Astrocyte (in vitro differentiated cells and primary cell): ENCODE data around the gene FUT8. TPM values are rescaled to one million over a fixed set of nuclear protein-coding genes. Genes with fewer than 3 reads are reported as not detected.

Experiments
- DNase-seq: peaks from one replicate; pipeline ENCODE4 v3.0.0-alpha.2; 2010; ENCODE audit warnings: low read depth
- FAIRE-seq: peaks from 2 replicates; lab custom pipeline; 2011; peaks lifted over from hg19 to GRCh38; lab: Jason Lieb, UNC
- H2AFZ ChIP-seq: 2 replicates; pipeline ENCODE4 v1.6.0; 2012; ENCODE audit warnings: low read depth, low read length, inconsistent platforms
- H3K27ac ChIP-seq: 2 replicates; pipeline ENCODE4 v1.5.1; 2011; ENCODE audit warnings: low read depth, low read length, inconsistent platforms
- H3K27me3 ChIP-seq: 2 replicates; pipeline ENCODE4 v1.6.0; 2011; ENCODE audit warnings: low read length, inconsistent platforms; ENCODE audit not compliant: insufficient read depth
- H3K36me3 ChIP-seq: 2 replicates; pipeline ENCODE4 v1.5.1; 2011; ENCODE audit warnings: low read length, inconsistent platforms; ENCODE audit not compliant: insufficient read depth
- H3K4me1 ChIP-seq: 2 replicates; pipeline ENCODE4 v1.5.1; 2011; ENCODE audit warnings: low read length, inconsistent platforms; ENCODE audit not compliant: insufficient read depth
- H3K4me2 ChIP-seq: 2 replicates; pipeline ENCODE4 v1.6.0; 2012; ENCODE audit warnings: low read length, inconsistent platforms
- H3K4me3 ChIP-seq: 2 replicates; pipeline ENCODE4 v1.5.1; 2011; ENCODE audit warnings: low read depth, mild to moderate bottlenecking, low read length, inconsistent platforms; ENCODE audit not compliant: insufficient read depth
- H3K79me2 ChIP-seq: 2 replicates; pipeline ENCODE4 v1.6.0; 2012; ENCODE audit warnings: mild to moderate bottlenecking, low read length, inconsistent platforms; ENCODE audit not compliant: insufficient read depth
- H3K9ac ChIP-seq: 2 replicates; pipeline ENCODE4 v1.6.0; 2012; ENCODE audit warnings: mild to moderate bottlenecking, low read length, inconsistent platforms
- H3K9me3 ChIP-seq: 2 replicates; pipeline ENCODE4 v1.5.1; 2012; ENCODE audit warnings: low read depth, mild to moderate bottlenecking, low read length, inconsistent platforms; ENCODE audit not compliant: insufficient read depth
- H4K20me1 ChIP-seq: 2 replicates; pipeline ENCODE4 v1.6.0; 2012; ENCODE audit warnings: low read length, inconsistent platforms; ENCODE audit not compliant: insufficient read depth
- H3K27ac Mint-ChIP-seq: one replicate; pipeline ENCODE4 v1.8.0; 2021; ENCODE audit warnings: mild to moderate bottlenecking, mixed read lengths; ENCODE audit not compliant: unreplicated experiment
- H3K27me3 Mint-ChIP-seq: one replicate; pipeline ENCODE4 v1.8.0; 2021; ENCODE audit warnings: low read depth, mixed read lengths; ENCODE audit not compliant: unreplicated experiment
- H3K36me3 Mint-ChIP-seq: one replicate; pipeline ENCODE4 v1.8.0; 2021; ENCODE audit warnings: low read depth, mixed read lengths; ENCODE audit not compliant: unreplicated experiment
- H3K4me1 Mint-ChIP-seq: one replicate; pipeline ENCODE4 v1.8.0; 2021; ENCODE audit warnings: low read depth, mixed read lengths; ENCODE audit not compliant: unreplicated experiment
- H3K4me3 Mint-ChIP-seq: one replicate; pipeline ENCODE4 v1.8.0; 2021; ENCODE audit warnings: mild to moderate bottlenecking, moderate library complexity, mixed read lengths; ENCODE audit not compliant: unreplicated experiment
- H3K9me3 Mint-ChIP-seq: one replicate; pipeline ENCODE4 v1.8.0; 2021; ENCODE audit warnings: mild to moderate bottlenecking, mixed read lengths; ENCODE audit not compliant: unreplicated experiment
- EZH2 ChIP-seq: IDR thresholded peaks from 2 replicates; pipeline ENCODE4 v1.6.1; 2012; ENCODE audit warnings: mild to moderate bottlenecking, low read length, inconsistent platforms; ENCODE audit not compliant: insufficient read depth
- total RNA-seq: library from RNA; stranded (reverse); gene quantifications from 2 replicates; pipeline ENCODE4 v1.2.1, GENCODE V29; 2021
- TF ChIP-seq, protein P1 (sequence below): IDR thresholded peaks from 2 replicates; pipeline ENCODE4 v1.5.1; 2011; ENCODE audit warnings: low read depth, mild to moderate bottlenecking, inconsistent platforms, low read length, moderate library complexity; ENCODE audit not compliant: insufficient read depth

Gene FUT8
- total RNA-seq, 1 donor from 2014 or later = 52.7 TPM

DNA sequence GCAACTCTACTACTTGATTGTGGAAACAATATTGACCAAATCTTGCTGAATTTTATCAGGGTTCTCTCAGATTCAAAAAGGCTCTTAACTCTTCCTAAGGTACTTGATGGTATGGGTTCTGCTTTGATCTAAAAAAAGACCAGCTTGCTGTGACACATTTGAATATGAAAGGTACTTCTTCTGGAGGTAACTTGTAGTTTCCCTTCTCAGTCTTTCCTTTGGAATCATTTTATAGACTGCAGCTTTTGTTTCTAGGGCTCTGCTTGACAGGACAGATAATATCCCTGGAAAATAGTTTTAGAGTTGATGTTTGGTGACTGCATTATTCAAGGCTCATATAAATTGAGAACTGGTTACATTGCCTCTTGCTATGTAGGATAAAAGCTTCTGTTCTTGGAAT is 251.9 kb downstream of the FUT8 start:
- TF ChIP-seq EZH2 = no peak
- TF ChIP-seq, protein P1, sequence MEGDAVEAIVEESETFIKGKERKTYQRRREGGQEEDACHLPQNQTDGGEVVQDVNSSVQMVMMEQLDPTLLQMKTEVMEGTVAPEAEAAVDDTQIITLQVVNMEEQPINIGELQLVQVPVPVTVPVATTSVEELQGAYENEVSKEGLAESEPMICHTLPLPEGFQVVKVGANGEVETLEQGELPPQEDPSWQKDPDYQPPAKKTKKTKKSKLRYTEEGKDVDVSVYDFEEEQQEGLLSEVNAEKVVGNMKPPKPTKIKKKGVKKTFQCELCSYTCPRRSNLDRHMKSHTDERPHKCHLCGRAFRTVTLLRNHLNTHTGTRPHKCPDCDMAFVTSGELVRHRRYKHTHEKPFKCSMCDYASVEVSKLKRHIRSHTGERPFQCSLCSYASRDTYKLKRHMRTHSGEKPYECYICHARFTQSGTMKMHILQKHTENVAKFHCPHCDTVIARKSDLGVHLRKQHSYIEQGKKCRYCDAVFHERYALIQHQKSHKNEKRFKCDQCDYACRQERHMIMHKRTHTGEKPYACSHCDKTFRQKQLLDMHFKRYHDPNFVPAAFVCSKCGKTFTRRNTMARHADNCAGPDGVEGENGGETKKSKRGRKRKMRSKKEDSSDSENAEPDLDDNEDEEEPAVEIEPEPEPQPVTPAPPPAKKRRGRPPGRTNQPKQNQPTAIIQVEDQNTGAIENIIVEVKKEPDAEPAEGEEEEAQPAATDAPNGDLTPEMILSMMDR = no peak
- no peaks in the 10 kb centered on the region for H3K27me3 Mint-ChIP-seq
- Histone ChIP-seq H3K4me2 (no peak overlapping the region), H3K79me2 (no peaks in the 10 kb centered on the region), H3K4me3 (no peak overlapping the region), H3K27me3 (no peaks in the 10 kb centered on the region), H3K27ac (no peak overlapping the region), H3K9me3 (no peaks in the 10 kb centered on the region), H2AFZ (no peak overlapping the region), H3K9ac (no peak overlapping the region), H4K20me1 (no peaks in the 10 kb centered on the region), H3K36me3 (no peaks in the 10 kb centered on the region), H3K4me1 (no peaks in the 10 kb centered on the region)
- DNase-seq = no peak
- no peaks in the 10 kb centered on the region for H3K9me3 Mint-ChIP-seq
- no peak overlapping the region for H3K27ac Mint-ChIP-seq
- no peak for FAIRE-seq
- H3K4me3 Mint-ChIP-seq = no peak overlapping the region
- no peaks in the 10 kb centered on the region for H3K4me1 Mint-ChIP-seq
- H3K36me3 Mint-ChIP-seq = peaks cover 1% of the 10 kb centered on the region

DNA sequence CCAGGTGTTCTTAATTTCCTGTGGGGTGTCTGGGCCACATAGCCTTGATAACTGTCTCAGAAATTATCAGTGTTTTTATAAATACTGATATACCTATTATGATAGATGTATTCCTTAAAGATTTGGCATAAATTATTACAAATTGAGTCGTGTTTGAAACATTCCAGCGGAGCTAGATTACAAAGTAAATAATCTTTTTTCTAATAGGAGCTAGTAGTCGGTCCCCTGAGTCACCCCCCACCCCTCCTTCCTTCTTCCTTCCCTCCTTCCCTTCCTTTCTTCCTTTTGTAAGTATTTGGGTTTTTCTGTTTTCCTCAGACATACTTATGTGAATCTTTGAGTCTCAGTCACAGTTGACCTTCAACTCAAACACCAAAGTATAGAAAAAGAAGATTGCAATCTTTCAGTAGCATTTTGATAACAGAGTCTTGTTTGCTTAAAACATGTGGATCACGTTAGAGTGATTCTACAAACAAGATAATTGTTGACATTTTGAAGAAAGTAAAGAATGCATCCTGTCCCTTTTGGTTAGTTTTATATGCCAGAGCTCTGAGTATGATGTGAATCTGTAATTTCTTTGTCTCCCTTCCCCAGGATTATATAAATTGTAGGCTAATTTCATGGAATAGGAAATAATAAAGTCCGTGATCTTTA is 264.0 kb downstream of the FUT8 start:
- no peaks in the 10 kb centered on the region for H3K9me3 Mint-ChIP-seq
- Histone ChIP-seq H3K79me2 (peaks cover 2% of the 10 kb centered on the region), H2AFZ (no peak overlapping the region), H3K27ac (no peak overlapping the region), H3K9me3 (no peaks in the 10 kb centered on the region), H3K9ac (no peak overlapping the region), H3K4me1 (no peaks in the 10 kb centered on the region), H3K4me2 (no peak overlapping the region), H4K20me1 (no peaks in the 10 kb centered on the region), H3K36me3 (no peaks in the 10 kb centered on the region), H3K4me3 (no peak overlapping the region), H3K27me3 (no peaks in the 10 kb centered on the region)
- DNase-seq = no peak
- TF ChIP-seq, protein P1 = no peak
- no peak for TF ChIP-seq EZH2
- no peaks in the 10 kb centered on the region for H3K4me1 Mint-ChIP-seq
- no peaks in the 10 kb centered on the region for H3K27me3 Mint-ChIP-seq
- FAIRE-seq = no peak
- no peak overlapping the region for H3K27ac Mint-ChIP-seq
- no peak overlapping the region for H3K4me3 Mint-ChIP-seq
- H3K36me3 Mint-ChIP-seq = no peaks in the 10 kb centered on the region

DNA sequence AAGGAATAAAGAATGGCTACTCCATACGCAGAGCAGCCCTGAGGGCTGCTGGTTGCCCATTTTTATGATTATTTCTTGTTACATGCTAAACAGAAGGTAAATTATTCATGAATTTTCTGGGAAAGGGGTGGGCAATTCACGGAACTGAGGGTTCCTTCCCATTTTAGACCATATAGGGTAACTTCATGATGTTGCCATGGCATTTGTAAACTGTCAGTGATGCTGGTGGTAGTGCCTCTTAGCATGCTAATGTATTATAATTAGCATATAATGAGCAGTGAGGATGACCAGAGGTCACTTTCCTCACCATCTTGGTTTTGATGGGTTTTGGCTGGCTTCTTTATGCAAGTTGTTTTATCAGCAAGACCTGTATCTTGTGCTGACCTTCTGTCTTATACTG is 273.0 kb downstream of the FUT8 start:
- Histone ChIP-seq H3K9me3 (no peaks in the 10 kb centered on the region), H3K9ac (no peak overlapping the region), H3K36me3 (no peaks in the 10 kb centered on the region), H3K4me1 (no peaks in the 10 kb centered on the region), H3K27ac (no peak overlapping the region), H3K27me3 (no peaks in the 10 kb centered on the region), H3K79me2 (no peaks in the 10 kb centered on the region), H2AFZ (no peak overlapping the region), H3K4me2 (no peak overlapping the region), H4K20me1 (no peaks in the 10 kb centered on the region), H3K4me3 (no peak overlapping the region)
- Mint-ChIP-seq H3K9me3 (no peaks in the 10 kb centered on the region), H3K27me3 (no peaks in the 10 kb centered on the region), H3K36me3 (no peaks in the 10 kb centered on the region), H3K4me1 (peaks cover 4% of the 10 kb centered on the region), H3K4me3 (no peak overlapping the region), H3K27ac (no peak overlapping the region)
- TF ChIP-seq, protein P1 = no peak
- TF ChIP-seq EZH2 = no peak
- no peak for FAIRE-seq
- DNase-seq = no peak
